Pulmonary artery endothelial cell (primary cell): ENCODE results near the gene ARL4D. TPM values are rescaled to one million over a fixed set of nuclear protein-coding genes. Genes with fewer than 3 reads are reported as not detected.
"Not testable (repeated sequence)": the region's sequence is repeated elsewhere in the genome, so short reads cannot be mapped to it uniquely, and the experiment has no call there.

Source experiments
- DNase-seq: peaks from one replicate; pipeline ENCODE4 v3.0.0-alpha.2; 2011; ENCODE audit warnings: low read depth, low spot score
- total RNA-seq: library from RNA; depleted of rRNA; stranded (reverse); fragments of >200 nt; gene quantifications from 2 replicates; pipeline ENCODE4 v1.2.3, GENCODE V29; 2014

Gene ARL4D
- total RNA-seq, 1 donor from 2014 or later, result 10.6 TPM

GRCh38 chr17:43395165-43395564 is 3.6 kb upstream of the ARL4D start:
- DNase-seq, result no peak

DNA sequence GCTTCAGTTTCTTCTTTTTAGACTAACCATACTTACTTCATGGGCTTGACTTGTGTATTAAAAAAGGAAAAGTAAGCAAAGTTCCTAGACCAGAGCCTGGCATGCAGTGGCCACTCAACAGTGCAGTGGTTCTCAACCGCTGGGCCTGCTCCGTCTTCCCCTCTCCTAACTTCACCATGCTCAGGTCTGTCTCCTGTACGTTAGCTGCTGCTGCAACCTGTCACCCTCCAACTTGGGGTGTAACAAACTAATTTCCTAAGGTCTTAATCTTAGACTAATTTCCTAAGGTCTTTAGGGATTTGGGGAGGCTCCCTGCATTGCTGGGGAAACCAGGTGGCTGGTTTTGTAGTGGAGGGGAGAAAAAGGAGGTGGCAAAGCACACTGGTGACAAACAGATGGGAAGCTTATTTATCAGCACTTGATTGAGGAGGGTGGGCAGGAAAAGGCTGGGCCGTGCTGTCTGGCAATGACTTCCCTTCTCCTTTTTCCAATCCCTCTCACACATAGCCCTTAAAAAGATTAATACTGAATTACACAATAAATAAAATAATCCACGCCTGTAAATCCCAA is 2.2 kb upstream of the ARL4D start:
- no peak for DNase-seq

GRCh38 chr17:43399839-43400328 is 1.1 kb downstream of the ARL4D start:
- no peak for DNase-seq

DNA sequence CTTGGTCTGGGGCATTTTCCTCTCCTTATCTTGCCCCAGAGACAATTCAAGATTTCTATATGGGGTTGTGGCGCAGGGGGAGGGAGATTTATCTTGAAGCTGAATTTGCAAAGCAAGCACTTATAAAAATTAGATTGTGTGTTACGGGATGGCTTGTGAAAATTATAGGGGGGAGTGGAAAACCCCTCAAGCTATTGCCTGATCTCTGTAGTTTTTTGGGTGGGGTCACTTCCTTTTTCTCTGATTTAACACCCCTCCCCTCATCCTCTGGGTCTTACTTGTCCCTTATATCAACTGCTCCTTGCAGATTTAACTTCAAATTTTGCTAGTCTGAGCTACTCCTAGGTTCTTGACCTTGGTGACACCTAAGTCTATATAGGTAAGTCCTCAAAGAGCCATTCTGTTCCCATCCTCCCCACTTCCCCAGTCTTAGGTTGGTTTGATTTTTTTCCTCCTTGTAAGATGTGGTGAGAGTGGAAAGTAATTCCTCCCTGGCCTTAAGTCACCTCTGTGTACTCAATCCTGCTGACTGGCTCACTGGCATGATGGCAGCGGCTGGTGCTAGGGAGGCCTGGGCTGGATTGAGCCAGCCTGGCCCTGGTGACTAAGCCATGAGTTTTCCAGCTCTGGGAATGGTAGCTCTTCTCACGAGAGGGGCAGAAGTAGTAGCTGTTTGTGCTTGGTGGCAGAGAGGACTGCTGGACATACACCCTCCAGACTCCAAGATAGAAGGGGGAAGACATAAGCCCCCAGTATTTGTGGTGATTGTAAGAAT is 2.3 kb downstream of the ARL4D start:
- DNase-seq, result no peak

DNA sequence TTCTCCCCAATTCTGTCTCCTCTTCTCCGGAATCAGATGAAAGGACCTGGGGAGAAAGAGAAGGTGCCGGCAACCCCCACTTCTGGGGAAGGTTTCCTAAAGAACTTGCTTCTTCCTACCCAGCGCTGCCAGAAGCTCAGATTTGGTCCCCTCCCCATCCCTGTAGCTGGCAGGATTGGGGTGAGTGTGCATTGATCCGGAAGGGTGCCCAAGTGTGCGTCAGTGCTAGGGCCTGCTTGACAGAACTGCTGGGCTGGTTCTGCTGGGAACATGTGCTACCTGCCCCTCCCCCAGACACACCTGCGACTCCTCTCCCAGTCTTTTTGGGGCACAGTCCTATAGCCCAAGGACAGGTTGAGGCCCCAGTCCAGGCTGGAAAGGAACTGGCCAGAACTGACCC is 3.3 kb downstream of the ARL4D start:
- DNase-seq, result no peak

DNA sequence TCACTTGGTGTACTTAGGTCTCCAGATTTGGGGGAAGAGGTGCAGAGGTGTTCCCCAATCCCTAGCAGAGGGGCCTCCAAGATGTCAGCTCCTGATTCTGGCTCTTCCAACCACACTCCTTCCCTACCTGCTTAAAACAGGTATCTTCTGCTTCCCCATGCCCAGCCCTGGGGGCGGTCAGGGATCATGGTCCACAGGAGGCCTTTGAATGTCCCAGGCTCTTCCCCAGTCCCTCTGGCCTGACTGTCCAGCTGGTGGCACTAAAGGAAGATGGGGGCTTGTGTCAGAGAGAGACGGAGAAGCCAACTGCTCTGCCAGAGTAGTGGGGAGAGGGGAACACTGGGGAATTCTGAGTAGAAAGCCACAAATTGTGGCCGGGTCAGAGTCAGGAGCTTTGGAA is 3.8 kb downstream of the ARL4D start:
- no peak for DNase-seq

- DNase-seq, result no peak
Measured at GRCh38 chr17:43403846-43404245, 5.1 kb downstream of the ARL4D start.

- no peak for DNase-seq
Measured at GRCh38 chr17:43405861-43406260, 7.1 kb downstream of the ARL4D start.

- DNase-seq, result no peak
Measured at GRCh38 chr17:43406676-43407645, 8.2 kb downstream of the ARL4D start.

DNA sequence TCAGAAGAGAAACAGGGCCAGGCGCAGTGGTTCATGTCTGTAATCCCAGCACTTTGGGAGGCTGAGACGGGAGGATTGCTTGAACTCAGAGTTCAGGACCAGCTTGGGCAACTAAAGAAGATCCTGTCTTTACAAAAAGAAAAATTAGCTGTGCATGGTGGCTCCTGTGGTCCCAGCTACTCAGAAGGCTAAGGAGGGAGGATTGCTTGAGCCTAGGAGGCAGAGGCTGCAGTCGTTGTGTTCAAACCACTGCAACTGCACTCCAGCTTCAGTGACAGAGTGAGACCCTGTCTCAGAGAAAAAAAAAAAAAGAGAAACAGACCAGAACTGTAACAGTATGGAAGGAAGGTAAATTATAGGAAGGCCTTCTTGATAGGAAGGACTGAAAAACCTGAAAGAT is 10.3 kb downstream of the ARL4D start:
- no peak for DNase-seq

DNA sequence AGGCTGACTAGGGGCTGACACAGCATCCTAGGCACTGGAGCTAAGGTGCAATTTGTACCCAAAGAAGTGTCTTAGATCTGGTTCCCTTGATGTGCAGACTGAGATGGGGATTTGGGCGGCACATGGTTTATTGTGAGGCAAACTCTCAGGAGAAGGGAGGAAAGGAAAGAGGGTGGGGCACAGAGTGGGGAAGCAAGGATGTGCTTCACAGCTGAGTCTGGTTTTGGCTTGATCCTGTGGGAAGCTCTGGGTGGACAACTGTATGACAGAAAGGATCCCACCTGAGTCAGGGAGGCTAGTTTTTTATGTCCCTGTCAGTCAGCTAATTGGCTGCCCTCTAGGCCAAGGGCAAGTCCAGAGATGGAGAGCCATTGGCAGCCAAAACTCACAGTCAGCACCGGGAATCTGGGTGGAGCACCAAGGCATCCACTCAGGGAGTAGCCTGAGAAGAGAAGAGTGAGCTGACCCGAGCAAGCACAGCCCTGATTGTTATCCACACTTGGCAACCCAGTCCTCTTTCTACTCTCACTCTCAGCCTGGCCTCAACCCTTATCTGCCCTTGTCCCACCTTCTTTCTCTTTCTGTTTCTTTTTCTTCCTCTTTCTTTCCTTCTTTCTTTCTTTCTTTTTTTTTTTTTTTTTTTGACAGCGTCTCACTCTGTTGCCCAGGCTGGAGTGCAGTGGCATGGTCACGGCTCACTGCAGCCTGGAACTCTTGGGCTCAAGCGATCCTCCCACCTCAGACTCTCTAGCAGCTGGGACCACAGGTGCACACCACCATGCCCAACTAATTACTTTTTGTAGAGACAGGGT is 12.0 kb downstream of the ARL4D start:
- no peak for DNase-seq

DNA sequence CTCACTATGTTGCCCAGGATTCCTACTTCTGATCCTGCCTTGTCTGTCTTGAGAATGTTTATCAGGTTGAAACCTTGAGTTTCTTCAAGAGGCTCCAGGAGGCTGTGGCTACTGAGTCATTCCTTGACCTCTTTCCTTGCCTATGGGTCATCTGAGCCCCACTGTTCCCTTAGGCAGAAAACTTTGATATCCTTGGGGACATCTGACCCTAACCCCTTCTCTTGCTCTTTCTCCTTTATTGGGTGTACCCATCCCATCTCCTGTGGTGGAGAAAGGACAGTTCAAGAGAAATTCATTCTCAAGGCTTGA is 12.5 kb downstream of the ARL4D start:
- DNase-seq, result no peak

- no peak for DNase-seq
Measured at GRCh38 chr17:43411749-43412148, 13.0 kb downstream of the ARL4D start.

DNA sequence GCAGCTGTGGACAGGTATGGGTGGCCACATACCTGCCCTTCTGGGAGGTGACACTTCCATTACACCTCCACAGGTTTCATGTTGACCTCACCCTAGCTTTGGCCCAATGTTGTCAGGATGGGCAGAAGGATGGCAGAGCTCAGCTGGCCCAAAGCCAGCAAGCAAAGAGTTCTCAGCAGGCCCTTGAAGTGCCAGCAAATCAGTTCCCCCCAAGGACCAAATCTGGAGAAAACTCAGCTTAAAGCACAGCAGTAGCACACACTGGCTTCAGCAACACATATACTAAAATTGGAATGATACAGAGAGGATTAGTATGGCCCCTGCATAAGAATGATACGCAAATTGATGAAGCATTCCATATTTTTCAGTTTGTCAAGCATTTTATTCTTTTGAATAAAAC is 13.4 kb downstream of the ARL4D start:
- DNase-seq, result no peak

- DNase-seq, result no peak
Measured at GRCh38 chr17:43416998-43417890, 18.5 kb downstream of the ARL4D start.

DNA sequence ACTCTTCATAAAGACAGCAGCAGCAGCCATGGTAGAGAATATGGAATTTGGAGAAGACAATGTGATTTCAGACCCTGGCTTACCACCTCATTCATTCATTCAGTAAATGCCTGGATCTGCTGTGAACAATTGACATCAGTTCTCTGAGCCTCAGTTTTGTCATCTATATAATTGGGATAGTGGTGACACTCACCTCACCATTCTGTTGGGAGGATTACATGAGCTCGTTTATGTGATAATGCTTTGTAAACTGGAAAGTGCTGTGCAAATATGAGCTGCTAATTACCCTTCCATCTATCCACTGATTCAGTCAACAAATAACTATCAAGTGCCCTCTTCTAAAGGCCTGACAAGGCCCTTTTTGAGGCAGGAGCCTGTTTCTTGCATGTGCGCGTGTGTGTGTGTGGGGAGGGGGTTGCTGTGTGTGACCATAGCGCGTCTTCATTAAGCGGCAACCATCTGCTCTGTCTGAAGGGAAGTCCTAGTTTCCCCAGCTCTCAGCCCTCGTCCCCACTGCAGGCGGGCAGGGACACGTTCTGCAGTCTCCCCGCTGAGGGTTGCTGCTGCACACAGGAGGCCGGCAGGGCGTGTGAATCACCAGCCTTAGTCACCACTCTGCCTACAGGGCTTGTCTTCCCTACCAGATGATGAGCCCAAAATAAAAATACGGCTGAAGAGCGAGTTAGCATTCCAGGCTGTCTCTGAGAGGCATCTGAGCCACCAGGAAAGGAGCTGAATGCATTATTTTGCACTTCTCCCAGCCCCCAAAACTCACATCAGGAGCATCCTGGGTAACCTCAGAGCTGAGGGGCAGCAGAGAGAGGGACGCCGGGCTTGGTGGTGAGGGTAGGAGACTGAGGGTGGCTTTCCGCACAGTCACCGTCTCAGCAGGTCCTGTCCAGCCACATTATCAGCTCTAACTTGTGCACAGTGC is 19.9 kb downstream of the ARL4D start:
- no peak for DNase-seq

- not testable (repeated sequence) for DNase-seq
Measured at GRCh38 chr17:43419375-43419882, 20.6 kb downstream of the ARL4D start.

- no peak for DNase-seq
Measured at GRCh38 chr17:43423777-43424455, 25.1 kb downstream of the ARL4D start.
